Umbilical cord (tissue), 2 donors: ENCODE data around the gene BEGAIN. TPM values are rescaled to one million over a fixed set of nuclear protein-coding genes. Genes with fewer than 3 reads are reported as not detected.

ENCODE experiments used
- DNase-seq: peaks from one replicate; pipeline ENCODE4 v3.0.0-alpha.2; 2015; ENCODE audit warnings: low spot score
- total RNA-seq: library from RNA; depleted of rRNA; stranded (reverse); fragments of >200 nt; gene quantifications from one replicate; pipeline ENCODE4 v1.2.3, GENCODE V29; 2014; ENCODE audit warnings: low replicate concordance; ENCODE audit not compliant: insufficient read depth

The BEGAIN gene
- total RNA-seq, 1 donor from 2014 or later, result 15.6 TPM

DNA sequence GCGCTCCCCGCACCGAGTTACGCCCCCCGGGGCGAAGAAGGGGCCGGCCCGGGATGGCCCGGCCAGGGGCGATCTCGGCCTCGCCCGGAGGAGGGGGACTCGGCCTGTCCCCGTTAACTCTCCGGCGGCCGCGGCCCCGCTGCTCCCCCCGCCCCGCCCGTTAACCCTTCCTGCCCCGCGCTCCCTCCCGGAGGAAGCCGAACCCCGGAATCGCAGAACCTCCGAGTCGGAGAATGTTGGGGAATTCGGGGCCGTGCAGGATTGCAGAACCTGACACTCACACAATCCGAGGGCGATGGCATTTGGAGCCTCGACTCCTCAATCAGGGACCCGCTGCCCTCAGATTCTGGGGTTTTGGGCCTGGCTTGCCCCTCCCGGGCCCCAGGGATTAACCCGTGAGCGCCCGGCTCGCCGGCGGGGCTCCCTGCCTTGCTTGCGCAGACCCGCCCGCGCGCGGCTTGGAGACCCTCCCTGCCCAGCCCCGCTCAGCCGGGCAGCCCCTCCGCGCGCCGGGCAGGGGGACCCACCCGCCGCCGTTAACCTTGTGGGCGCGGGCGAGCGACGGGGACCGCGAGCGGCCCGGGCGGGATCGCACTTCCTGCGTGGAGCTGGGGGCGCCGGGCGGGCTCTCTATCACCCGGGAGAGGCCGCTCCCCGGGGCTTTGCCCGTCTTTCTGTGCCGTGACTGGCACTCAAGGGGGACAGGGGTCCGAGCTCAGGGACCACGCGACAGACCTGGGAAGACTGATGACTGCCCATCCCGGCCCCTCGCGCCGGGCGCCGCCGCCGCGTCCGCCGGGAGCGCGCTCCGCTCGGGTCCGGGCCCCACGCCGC lies 18.8 kb downstream of the BEGAIN start:
- DNase-seq, result no peak

DNA sequence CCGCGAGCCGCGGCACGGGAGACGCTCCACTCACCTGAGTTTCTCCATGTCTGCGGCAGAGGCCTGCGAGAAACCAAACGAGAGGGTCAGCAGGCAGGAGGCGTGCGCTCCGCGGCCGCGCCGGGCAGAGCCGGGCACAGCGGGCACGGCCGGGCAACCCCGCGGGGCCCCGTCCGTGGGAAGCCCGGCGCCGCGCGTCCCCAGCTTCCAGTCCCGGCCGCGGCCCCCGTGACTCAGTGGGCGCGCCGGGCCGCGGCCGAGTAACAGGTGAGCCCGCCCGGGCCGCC lies 19.4 kb downstream of the BEGAIN start:
- no peak for DNase-seq

DNA sequence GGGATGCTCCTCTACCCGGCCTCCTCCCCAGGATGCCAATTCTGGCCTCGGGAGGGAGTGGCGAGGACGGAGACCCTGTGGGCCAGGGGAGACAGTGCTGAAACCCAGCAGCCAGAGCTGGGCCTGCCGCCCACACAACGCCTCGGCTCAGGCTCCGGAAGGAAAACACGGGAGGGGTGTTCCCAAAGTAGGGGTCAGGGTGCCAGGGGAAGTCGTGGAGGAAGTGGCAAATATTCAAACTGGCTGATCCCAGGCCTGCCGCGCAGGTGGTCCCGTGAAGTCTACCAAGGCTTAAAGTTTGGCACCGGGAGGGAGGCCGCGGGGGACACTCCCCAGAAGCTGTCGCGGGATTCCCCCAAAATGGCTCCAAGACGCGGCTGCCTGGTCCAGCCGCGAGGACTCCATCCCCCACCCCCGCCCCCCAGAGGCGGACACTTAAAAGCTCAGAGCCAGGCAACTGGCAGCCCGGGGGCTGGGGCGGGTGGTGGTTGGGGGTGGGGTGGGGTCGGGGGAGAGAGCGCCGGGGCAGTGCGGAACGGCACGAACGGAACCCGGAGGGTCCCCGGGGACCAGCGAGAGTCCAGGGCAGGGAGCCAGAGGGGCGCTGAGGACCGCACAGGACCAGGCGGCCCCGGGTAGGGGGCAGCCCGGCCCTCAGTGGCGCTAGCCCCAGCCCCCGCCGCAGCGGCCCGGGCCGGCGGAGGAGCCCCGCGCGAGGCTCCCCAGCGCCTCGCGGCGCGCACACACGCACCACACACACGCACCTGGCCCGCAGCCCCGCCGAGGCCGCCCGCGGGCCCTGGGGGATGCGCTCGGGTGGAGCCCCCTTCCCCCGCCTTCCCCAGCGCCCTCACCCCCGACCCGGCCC lies 20.0 kb downstream of the BEGAIN start:
- DNase-seq, result no peak

DNA sequence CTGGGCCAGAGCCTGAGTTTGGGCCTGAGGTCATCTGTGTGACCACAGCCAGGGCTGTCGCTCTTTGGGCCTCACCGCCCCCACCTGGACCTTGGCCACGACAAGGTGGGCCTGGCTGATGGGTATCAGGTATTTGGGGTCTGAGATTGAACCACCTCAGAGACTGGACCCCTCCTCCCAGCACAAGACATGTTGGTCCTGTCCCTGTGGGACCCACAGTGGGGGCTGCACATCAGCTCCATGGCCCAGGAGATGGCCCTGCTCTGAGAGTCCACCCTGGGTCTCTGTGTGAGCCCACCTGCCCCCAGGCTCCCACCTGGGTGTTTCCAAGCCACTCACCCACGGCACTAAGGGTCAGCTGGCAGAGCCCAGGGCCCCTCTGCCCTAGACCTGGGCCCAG lies 20.6 kb downstream of the BEGAIN start:
- no peak for DNase-seq

DNA sequence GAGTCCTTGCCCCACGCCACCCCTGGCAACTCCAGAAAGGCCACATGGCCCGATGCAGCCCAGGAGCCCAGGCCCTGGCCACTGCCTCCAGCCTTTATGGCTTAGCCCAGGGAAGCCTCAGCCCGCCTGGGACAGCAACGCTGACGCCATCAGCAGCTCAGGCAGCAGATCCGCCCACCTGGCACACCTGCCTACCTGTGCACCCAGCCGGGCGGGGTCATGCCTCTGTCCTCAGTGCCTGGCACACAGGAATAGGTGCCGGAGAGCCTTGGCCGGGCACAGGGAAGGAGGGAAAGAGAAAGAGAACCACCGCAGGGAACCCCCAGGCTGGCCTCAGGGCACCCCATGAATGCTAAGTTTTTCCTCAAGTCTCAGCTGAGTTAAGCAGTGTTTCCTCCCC lies 21.1 kb downstream of the BEGAIN start:
- DNase-seq, result no peak

DNA sequence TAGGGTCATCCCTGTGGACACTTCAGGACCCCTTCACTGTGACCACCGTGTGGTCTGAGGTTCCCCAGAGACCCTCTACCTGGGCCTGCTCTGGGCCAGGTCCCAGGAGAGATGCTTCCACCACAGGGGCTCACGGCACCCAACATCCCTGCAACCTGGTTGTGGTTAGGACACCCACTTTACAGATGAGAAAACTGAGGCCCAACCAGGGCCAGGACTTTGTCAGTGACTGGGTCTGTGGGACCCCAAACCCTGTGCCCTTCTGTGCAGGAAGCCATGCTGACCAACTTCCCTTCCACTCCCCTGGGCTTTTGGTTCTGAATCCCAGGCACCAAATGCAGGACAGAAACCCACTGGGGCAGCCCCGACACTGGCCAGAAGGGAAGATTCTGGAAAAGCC lies 21.6 kb downstream of the BEGAIN start:
- DNase-seq, result no peak

DNA sequence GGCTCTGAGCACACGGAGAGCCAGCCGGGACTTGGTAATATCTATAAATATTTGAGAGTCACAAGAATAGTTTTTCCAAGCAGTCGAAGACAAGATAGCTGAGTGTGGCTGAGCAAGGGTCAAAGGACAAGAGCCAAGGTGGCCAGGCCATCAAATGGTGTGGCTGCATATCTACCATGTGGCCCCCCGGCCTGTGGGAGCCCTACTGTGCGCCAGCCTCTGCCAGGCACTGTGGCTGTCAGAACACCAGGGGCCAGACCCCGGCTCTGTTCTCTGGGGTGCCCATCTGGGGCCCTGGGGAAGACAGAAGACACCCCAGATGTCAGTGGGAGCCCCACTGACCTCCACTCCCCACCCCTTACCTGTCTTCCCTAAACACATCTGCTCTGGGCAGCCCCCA lies 22.7 kb downstream of the BEGAIN start:
- DNase-seq, result no peak

DNA sequence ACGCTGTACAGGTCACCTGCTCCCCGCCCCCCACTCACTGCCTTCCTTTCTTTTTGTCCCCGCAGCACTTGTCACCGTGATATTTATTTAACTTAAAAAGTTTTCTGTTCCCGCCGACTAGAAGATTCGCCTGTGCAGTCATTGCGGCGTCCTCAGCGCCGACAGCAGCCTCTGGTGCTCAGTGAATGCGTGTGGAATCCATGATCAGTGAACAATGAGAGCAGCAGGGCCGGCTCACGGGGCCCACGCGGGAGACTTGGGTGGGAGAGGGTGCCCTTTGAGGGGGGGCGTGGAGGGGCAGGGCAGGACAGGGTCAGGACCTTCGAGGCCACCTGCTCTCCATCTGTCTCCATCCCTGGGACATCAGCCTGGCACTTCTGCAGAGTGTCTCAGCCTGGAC lies 24.5 kb downstream of the BEGAIN start:
- DNase-seq, result no peak

DNA sequence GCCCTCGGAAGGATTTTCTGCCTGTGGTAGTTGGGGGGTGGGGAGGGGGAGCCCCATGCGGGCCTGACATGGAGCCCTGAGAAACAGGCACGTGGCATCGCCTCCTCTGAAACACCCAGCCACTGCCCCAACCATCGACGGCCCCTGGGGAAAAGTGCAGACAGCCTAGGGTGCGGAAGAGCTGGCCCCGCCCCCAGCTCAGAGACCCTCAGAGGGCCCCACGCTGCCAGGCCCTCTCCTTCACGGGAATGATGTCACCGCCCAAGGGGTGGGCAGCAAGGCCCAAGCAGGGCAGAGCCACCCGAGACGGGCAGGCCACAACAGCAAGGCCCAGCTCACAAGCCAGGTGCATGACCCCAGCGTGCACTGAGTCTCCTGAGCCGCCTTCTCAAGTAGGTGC lies 26.2 kb downstream of the BEGAIN start:
- no peak for DNase-seq

DNA sequence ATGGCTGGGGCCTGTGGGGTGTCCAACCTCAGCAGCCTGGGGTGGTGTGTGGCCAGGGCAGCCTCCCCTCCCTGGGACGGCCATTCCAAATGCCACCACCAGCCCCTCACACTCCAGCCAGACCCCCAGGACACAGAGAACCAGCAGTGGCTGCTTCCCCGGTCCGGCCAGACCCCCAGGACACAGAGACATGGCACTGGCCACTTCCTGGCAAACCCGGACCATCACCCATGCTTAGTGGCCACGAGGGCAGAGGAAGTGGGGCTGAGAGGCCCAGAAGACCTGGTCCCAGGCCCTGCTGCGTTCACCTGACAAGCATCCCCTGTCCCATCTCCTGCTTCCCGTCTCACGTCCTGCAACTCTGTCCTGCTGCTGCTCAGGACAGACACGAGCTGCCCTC lies 26.7 kb downstream of the BEGAIN start:
- DNase-seq, result no peak

DNA sequence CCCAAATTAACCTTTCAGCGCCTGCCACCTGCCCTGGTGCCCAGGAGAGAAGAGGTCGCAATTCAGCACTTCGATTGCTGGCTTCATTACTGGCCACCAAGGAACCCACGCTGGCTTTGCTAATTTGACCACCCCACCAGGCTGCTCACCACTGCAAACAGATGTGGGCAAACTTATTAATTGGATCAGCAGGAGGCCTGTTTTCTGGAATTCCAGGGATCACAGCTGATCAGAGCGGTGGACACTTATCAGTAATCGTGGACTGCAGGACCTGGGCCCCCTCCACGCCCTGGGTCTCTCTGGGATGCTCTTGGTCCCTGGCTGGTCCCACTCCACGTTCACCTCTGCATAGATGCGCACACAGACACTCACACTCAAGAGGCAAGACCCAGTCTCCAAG lies 27.8 kb downstream of the BEGAIN start:
- DNase-seq, result no peak

DNA sequence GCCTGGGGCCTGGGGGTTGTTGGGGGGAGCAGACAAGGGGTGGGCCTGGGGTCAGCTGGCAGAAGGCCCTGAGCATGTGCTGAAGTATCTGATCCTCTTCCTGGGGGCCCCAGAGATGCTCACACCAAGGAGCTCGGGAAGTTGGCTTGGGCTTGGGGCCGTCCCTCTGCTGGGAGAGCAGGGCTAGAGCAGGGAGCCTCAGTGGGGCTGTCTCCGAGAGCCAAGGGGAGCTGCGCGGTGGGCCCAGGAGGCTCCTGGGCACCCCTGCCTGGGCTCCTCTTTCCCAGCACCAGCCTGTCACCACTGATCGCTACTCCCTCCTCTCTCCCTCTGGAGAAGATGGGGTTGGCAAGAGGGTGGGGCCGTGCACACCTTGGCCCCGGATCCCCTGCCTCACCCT lies 28.3 kb downstream of the BEGAIN start:
- no peak for DNase-seq

DNA sequence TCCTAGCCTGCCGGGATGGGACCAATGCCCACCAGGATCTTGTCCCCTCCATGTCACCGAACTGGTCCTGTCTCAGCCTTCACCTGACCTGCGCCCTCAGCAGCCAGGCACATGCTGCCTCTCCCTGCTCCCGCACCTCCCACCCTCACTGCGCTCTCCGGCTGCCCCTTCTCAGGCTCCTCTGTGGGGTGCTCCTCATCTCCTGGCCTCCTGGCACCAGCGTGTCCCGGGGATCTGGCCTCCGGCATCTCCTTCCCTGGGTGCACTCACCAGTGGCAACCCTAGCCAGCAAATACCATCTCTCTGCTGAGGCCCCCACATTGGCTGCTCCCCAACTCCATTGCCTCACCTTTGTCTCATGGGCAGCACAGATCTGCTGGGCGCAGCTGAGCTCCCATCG lies 29.0 kb downstream of the BEGAIN start:
- no peak for DNase-seq

DNA sequence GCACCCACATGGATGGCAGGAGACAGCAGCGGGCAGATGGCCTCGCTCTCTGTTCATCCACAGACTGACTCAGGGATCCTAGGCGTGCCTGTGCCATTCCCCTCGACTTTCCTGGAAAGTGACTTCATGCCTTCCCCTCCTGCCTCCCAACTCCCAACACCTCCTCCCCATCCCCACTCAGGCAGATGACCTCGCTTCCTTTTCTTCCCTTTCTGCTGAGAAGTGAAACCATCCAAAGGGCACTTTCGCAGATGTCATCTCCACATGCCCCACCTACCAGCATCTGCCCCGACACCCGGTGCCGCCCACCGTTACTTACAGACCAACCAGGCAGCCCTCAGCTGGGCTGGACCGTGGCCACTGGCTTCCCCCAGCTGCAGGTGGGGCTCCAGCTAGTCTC lies 29.6 kb downstream of the BEGAIN start:
- DNase-seq, result no peak

DNA sequence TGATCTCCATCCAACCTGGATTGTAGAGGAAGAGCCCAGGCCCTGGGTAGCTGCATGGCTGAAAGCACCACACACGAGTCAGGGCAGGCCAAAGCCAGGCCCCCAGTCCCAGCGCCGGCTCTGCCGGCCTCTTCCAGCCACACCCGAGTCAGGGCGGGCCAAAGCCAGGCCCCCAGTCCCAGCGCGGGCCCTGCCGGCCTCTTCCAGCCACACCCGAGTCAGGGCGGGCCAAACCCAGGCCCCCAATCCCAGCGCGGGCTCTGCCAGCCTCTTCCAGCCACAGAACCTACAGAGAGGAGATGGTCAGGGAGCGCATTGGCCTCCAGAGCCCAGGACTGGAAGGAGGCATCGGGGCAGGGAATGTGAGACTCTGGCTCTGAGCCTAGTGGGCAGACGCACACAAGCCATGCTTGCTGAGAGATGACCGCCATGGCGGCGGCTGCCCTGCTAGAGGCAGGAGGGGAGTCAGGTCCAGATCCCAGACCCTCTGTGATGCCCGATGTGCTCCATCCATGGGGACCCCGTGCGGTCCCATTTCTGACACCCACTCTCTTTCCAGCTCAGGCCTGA lies 30.2 kb downstream of the BEGAIN start:
- peak; percentile 65 for DNase-seq

DNA sequence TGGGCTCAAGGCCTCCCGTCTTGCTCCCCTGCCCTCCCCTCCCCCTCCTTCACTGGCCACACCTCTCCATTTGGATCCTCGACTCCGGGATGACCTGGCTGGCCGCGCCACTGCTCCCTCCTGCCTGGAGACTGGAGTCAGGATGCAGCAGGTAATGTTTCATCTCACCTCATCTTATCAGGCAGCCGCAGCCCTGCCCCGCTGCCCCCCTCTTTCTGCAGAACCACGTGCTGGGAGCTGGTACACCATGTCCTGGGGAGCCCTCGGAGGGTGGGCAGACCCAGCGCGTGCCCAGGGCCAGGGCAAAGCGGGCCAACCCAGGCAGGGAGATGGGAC lies 31.1 kb downstream of the BEGAIN start:
- DNase-seq, result no peak

DNA sequence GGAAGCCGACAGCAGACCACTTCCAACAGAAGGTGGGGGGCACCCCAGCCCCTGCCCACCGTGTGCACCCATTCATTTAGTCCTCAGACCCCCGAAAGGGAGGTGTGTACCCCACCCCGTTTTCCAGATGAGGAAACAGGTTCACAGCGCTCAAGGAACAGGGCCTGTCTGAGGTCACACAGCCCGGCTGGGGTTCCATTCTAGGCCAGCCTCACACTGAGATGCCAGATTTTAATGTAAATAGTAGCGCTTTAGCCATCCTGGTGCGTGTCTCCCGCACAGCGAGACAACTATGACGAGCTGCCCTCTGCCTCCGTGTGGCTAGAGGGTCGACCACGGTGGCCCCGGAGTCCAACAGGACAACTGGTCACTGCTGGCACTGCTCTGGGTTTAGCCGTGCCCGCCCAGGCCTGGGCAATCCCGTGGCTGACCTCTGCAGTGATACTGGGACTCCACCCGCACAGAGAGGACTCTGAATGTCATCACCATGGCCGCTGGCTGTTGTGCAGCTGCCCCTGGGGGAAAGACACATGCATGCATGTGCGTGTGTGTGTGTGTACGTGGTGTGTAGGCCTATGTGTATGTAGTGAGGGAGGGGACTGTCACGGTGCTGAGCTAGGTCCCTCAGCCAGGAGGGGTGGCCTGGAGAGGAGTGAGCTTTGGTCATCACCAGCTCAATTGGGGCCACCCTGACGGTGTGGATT lies 31.6 kb downstream of the BEGAIN start:
- no peak for DNase-seq

DNA sequence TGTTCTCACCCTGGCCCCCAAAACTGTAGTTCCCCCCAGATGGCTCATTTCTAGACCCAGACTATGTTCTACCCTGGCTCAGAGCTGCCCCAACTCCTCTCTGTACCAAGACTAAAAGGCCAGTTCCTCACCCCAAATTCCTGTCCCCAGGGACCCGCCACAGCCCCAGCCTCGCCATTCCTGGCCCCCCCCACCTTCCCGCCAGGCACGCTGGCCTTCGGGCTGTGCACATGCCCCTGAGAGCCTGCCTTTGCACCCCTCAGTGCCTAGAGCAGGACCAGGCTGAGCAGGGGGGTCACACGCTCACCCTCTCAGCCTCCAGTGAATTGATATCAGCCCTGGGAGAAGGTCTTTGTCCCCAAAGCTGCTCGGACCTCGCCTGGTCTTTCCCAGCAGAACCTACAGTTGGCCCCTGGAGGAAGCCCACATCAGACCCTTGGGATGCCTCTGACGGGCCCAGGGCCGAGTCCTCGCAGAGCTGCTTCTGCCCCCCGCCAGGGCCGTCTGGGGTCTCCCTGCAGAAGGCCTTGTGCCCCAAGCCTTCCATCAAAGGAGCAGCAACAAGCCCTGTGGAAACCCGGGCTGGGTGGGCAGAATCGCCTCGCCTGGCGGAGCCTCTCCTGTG lies 32.4 kb downstream of the BEGAIN start:
- DNase-seq, result no peak

DNA sequence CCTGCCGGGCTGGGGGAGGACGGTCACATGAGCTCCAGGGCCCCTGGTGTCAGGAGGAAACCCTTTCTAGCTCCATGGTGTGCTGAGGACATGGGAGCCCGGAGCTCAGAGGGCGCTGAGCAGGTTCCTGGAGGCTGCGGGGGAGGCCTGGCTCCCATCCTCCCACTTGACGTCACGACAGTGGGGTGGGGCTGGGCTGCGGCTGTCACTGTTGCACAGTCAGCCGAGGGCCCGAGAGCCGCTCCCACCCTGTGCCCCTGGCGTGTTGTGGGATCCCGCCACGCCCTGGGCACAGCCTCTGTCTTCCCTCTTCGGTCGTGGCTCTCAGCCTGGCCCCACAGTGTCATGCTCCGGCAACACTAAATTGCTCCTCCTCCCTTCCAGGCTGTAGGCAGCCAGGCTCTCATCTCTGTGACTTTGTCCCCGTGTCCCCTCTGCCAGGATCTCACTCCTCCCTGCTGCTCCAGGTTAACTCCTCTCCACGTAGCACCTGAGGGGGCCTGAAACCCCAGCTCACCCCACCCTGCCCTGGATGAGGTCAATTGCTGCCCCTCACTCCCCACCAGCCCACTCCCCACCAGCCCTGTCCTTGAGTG lies 33.0 kb downstream of the BEGAIN start:
- DNase-seq, result no peak

DNA sequence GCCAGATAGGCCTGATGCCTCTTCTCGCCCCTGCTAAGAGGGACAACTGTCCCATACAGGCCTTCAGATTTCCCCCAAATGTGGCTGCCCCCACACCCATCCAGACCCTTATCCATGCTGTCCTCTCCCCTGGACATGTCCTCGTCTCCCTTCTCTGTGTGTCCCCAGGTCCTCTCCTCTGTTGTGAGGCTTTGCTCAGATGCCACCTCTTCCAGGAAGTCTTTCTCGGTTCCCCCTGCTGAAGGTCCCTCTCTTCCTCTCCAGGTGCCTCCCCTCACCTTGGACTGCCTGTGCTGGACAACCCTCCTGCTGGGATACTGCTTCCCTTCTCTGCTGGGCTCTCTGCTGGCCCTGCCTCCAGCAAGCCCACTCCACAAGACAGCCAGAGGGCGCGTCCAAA lies 33.7 kb downstream of the BEGAIN start:
- DNase-seq, result no peak

DNA sequence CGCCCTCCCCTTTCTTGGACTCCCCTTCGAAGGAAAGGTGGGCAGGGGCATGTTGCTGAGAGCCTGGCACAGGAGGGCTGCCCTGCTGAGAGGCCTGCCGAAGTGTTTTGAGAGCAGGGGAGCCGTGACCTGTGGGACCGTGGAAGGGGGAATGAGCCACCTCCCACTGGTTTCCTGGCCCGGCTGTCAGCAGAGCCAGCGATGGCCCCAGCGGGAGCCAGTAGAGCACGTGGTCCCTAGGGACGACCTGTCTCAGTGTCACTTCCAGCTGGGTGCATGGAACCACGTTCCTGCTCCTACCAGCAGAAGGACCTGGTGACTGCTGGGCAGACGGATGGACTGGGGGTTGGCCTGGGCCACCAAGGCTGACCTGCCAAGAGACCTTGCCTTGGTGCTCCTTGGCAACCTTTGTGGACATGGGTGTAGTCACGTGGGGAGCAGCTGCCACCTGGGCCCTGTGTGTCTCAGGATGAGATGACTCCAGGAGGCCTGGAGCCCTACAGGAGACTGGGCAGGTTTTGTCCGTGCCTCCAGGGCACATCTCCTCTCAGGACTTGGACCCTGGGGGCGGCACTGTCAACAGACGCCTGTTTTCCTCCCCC lies 34.6 kb downstream of the BEGAIN start:
- DNase-seq, result no peak
